Choroid plexus epithelial cell (primary cell): ENCODE measurements around the gene WDFY2.
"Not testable (repeated sequence)": the region's sequence is repeated elsewhere in the genome, so short reads cannot be mapped to it uniquely, and the experiment has no call there.

Source experiments
- DNase-seq: peaks from one replicate; pipeline ENCODE4 v3.0.0-alpha.2; 2010; ENCODE audit warnings: low read depth
- H3K4me3 ChIP-seq: 2 replicates; pipeline ENCODE4 v1.5.1; 2011; ENCODE audit warnings: low read depth, mild to moderate bottlenecking, control low read depth, low read length, moderate library complexity
- CTCF ChIP-seq: conservative IDR thresholded peaks from 2 replicates; pipeline ENCODE4 v1.5.1; 2011; ENCODE audit warnings: low read depth, mild to moderate bottlenecking, control low read depth, inconsistent platforms, low read length, moderate library complexity

WDFY2 gene

GRCh38 chr13:51583875-51584730 is at the start of gene WDFY2:
TSS of gene WDFY2 (plus strand) at chr13:51584462. CDS start at chr13:51584688, 226 bp downstream.
- DNase-seq = peak; percentile 100
- peak; percentile 21 for TF ChIP-seq CTCF
- H3K4me3 ChIP-seq = peak within 1 kb of the TSS; percentile 91

GRCh38 chr13:51538591-51539179 is 45.6 kb upstream of the WDFY2 start:
- DNase-seq = no peak
- H3K4me3 ChIP-seq = no peak overlapping the region
- TF ChIP-seq CTCF = no peak

- no peak overlapping the region for H3K4me3 ChIP-seq
- peak; percentile 38 for DNase-seq
- TF ChIP-seq CTCF = no peak
Observed at GRCh38 chr13:51539887-51540286, 44.4 kb upstream of the WDFY2 start.

- no peak for TF ChIP-seq CTCF
- DNase-seq = no peak
- no peak overlapping the region for H3K4me3 ChIP-seq
Observed at GRCh38 chr13:51541037-51541436, 43.2 kb upstream of the WDFY2 start.

GRCh38 chr13:51541809-51542258 is 42.4 kb upstream of the WDFY2 start:
- no peak for TF ChIP-seq CTCF
- no peak for DNase-seq
- no peak overlapping the region for H3K4me3 ChIP-seq

- H3K4me3 ChIP-seq = no peak overlapping the region
- DNase-seq = no peak
- no peak for TF ChIP-seq CTCF
Observed at GRCh38 chr13:51542346-51543242, 41.7 kb upstream of the WDFY2 start.

- DNase-seq, H3K4me3 ChIP-seq: not testable (repeated sequence)
Observed at GRCh38 chr13:51545446-51545845, 38.8 kb upstream of the WDFY2 start.
